ENCODE results near the gene MAPK7. TPM values are rescaled to one million over a fixed set of nuclear protein-coding genes. Genes with fewer than 3 reads are reported as not detected.

The MAPK7 gene
- total and polyA plus RNA-seq, 10 of the 15 experiments (the other 5 are each of a cell fraction or from before 2014, with no cell fraction given): 0.37 to 13.5 (median 5.6) TPM

GRCh38 chr17:19418251-19418992 lies 40.1 kb downstream of the MAPK7 start (continued):
- no peak for TF ChIP-seq ZBTB4 (CRISPR knock-in tag; IDR thresholded peaks at IDR 0.05)
- no peak for TF ChIP-seq NBN (IDR thresholded peaks at IDR 0.05)
- TF ChIP-seq IRF3 (IDR thresholded peaks at IDR 0.05): no peak
- no peak for TF ChIP-seq BRCA1 (IDR thresholded peaks at IDR 0.05; ENCODE audit: low read depth, low read length)
- TF ChIP-seq NFIC (IDR thresholded peaks at IDR 0.05; ENCODE audit: low read depth, low read length): no peak
- TF ChIP-seq BCL3 (IDR thresholded peaks at IDR 0.05; ENCODE audit: borderline replicate concordance, insufficient read depth, low read depth, low read length, poor library complexity, severe bottlenecking): no peak
- no peak for TF ChIP-seq BCLAF1 (IDR thresholded peaks at IDR 0.05)
- TF ChIP-seq E2F4 (IDR thresholded peaks at IDR 0.05; ENCODE audit: low read depth, low read length): no peak
- TF ChIP-seq KDM1A (IDR thresholded peaks at IDR 0.05; ENCODE audit: borderline replicate concordance): no peak
